Fibroblast of the aortic adventitia (primary cell): ENCODE measurements around the gene LRRC1. TPM values are rescaled to one million over a fixed set of nuclear protein-coding genes. Genes with fewer than 3 reads are reported as not detected.

Experiments used
- DNase-seq: peaks from one replicate; pipeline ENCODE4 v3.0.0-alpha.2; 2010; ENCODE audit warnings: low read depth
- H3K4me3 ChIP-seq: 2 replicates; pipeline ENCODE4 v1.5.1; 2011; ENCODE audit warnings: low read depth, mild to moderate bottlenecking, control low read depth, low read length, moderate library complexity
- total RNA-seq: library from RNA; depleted of rRNA; stranded (reverse); fragments of >200 nt; gene quantifications from 2 replicates; pipeline ENCODE4 v1.2.3, GENCODE V29; 2012; ENCODE audit warnings: low replicate concordance
- TF ChIP-seq, protein P1 (sequence below): IDR thresholded peaks from 2 replicates; pipeline ENCODE4 v1.5.1; 2011; ENCODE audit warnings: mild to moderate bottlenecking, low read length, control low read depth, inconsistent platforms; ENCODE audit not compliant: insufficient read depth

LRRC1 gene
- total RNA-seq, 1 donor: 8.3 TPM

DNA sequence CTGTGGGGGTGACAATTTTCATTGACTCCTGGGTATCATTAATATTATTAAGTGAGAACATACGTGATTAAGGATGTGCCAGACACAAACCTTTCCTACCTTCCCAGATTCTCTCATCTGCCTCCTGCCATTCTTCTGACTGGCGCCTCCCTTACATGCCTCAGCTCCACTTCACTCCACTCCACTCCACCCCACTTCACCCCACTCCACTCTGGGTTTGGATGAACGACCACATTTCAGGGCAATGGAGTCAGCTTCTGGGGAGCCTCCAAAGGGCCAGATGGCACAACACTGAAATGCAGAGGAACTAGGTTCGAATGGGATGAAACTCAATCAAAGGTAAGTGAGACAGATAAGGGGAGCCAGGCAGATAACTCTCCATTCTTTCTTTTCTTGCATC, 40.5 kb upstream of the LRRC1 start:
- H3K4me3 ChIP-seq: no peak overlapping the region
- no peak for DNase-seq
- TF ChIP-seq, protein P1, sequence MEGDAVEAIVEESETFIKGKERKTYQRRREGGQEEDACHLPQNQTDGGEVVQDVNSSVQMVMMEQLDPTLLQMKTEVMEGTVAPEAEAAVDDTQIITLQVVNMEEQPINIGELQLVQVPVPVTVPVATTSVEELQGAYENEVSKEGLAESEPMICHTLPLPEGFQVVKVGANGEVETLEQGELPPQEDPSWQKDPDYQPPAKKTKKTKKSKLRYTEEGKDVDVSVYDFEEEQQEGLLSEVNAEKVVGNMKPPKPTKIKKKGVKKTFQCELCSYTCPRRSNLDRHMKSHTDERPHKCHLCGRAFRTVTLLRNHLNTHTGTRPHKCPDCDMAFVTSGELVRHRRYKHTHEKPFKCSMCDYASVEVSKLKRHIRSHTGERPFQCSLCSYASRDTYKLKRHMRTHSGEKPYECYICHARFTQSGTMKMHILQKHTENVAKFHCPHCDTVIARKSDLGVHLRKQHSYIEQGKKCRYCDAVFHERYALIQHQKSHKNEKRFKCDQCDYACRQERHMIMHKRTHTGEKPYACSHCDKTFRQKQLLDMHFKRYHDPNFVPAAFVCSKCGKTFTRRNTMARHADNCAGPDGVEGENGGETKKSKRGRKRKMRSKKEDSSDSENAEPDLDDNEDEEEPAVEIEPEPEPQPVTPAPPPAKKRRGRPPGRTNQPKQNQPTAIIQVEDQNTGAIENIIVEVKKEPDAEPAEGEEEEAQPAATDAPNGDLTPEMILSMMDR: no peak

DNA sequence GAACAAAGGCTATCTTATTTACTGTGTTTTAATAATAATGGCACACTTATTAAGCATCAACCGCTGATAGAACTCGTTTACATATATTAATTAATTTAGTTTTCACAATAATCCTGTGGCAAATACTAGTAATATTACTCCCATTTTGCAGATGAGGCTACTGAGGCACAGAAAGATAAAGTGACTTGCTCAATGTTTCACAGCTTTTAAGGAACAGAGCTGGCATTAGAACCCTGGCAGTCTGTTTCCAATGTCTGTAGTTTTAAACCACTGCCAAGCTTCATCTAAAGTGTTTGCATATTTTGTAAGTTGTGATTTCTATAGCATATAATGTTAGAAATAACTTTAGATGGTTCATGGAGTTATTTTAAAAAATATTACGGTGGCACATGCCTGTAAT, 38.4 kb upstream of the LRRC1 start:
- TF ChIP-seq, protein P1: no peak
- H3K4me3 ChIP-seq: no peak overlapping the region
- no peak for DNase-seq

DNA sequence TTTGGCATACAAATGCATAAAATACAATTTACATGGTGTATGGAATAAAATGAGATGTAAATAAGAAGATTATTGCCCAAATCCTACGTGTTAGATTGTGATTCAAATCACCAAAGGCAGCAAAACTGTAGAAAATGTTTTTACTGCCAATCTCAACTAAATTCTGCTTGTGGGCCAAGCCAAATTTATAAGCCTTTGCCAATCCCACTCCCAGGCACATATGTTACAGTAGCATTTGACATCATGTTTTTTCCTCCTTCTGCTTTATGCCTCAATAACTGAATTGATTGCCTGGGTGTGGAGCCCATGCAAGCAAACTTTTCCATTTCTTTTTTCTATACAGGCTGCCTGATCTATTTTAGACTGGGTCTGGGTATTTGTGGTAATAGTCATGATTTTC, 36.3 kb upstream of the LRRC1 start:
- DNase-seq: no peak
- TF ChIP-seq, protein P1: no peak
- H3K4me3 ChIP-seq: no peak overlapping the region

DNA sequence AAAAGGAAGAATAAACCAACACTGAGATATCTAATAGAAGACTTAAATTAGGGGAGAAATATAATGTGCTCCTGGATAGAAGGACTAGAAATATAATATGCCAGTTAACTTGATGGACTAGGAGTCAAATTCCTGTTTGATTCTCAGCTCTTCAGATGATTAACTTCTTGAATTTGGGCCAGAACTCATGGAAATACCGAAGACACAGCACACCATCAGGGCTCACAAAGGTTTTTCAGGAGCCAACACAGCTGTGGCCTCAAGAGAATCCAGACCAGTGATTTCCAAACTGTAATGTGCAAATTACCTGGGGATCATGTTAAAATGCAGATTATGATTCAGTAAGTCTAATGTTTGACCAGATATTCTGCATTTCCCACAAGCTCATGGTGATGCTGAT, 33.8 kb upstream of the LRRC1 start:
- TF ChIP-seq, protein P1: no peak
- no peak overlapping the region for H3K4me3 ChIP-seq
- no peak for DNase-seq

DNA sequence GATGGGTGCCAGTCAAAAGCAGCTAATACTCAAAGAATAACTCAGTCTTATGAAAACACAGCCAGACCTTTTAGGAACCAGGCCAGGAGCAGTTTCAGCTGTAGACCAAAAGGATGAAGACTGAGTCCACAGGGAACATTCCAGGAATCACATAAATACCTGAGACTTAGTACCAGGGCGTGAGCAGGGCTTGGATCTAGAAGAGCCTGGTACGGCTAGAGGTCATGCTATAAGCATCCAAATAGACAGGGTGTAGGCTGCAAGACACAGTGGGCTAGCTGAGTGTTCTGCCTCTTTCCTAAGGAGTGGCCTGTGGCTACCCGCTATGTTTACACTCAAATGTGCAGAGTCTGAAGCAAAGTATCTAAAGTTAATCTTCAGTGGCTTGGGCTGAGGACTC, 29.5 kb upstream of the LRRC1 start:
- TF ChIP-seq, protein P1: no peak
- no peak for DNase-seq
- no peak overlapping the region for H3K4me3 ChIP-seq

DNA sequence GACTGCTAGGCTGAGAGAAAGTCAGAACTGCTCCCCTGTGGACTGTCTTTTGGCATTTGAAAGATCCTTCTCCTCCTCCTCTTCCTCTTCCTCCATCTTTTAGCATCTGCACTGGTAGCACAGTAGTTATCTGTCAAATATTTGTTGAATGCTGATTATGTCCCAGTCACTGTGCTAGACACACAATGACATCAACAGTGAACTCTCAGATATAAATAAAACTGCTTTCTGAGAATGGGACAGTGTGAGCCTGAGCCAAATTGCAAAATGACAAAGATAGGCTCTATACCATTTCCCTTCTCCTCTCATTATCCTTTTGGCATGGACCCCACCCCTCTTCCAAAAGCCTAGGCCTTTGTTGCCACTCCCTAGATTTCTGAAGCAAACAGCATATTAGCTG, 27.9 kb upstream of the LRRC1 start:
- TF ChIP-seq, protein P1: no peak
- no peak overlapping the region for H3K4me3 ChIP-seq
- DNase-seq: no peak

DNA sequence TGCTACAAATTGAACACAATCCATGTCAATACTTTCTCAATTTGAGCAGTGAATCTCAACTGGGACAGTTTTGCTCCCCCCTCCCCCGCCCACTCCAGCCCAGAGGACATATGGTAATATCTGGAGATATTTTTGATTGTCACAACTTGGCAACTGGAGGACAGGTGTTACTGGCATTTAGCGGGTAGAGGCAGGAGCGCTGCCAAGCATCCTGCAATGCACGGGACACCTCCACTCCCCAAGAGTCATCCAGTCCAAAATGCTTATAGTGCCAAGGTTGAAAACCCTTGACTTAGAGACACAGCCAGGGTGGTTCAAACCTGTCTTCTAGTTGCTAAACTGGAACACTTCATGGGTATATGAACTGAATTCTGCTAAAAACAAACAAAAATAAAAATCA, 26.9 kb upstream of the LRRC1 start:
- no peak overlapping the region for H3K4me3 ChIP-seq
- no peak for DNase-seq
- TF ChIP-seq, protein P1: no peak
